H1 (cell line): ENCODE results near the gene GREB1. TPM values are rescaled to one million over a fixed set of nuclear protein-coding genes. Genes with fewer than 3 reads are reported as not detected.

Experiments used
- CTCF ChIA-PET: fragments of 300-600 bp; sonication (Branson Sonifier 250); formaldehyde crosslinking; loops from one replicate; lab custom pipeline; 2021; ENCODE audit not compliant: partially characterized antibody; lab: Charles Lee
- POLR2A ChIA-PET: fragments of 300-600 bp; sonication (Branson Sonifier 250); formaldehyde crosslinking; loops from one replicate; lab custom pipeline; 2021; ENCODE audit warnings: inconsistent platforms; ENCODE audit not compliant: partially characterized antibody; lab: Charles Lee
- DNase-seq, 2 experiments: peaks; one replicate each; pipeline versions ENCODE4 v3.0.0 to v3.0.0-alpha.2; 2010 to 2022; ENCODE audit warnings: low spot score in 2 of 2, low read depth in 1 of 2, mixed read lengths in 1 of 2
- FAIRE-seq: peaks from 2 replicates; lab custom pipeline; 2011; peaks lifted over from hg19 to GRCh38; lab: Jason Lieb, UNC
- H2AFZ ChIP-seq: 2 replicates; pipeline ENCODE4 v1.8.1; 2012; ENCODE audit warnings: low read length, inconsistent platforms
- H2AK5ac ChIP-seq: 2 replicates; pipeline ENCODE4 v1.6.1; 2013; ENCODE audit warnings: low read depth, low read length
- H2BK120ac ChIP-seq: replicated peaks from 2 replicates; pipeline ENCODE3; 2013; ENCODE audit warnings: low read depth, low read length, inconsistent platforms
- H2BK12ac ChIP-seq: 2 replicates; pipeline ENCODE4 v1.6.1; 2013; ENCODE audit warnings: low read depth, low read length
- H2BK15ac ChIP-seq: 2 replicates; pipeline ENCODE4 v1.6.1; 2013; ENCODE audit warnings: low read length
- H2BK20ac ChIP-seq: 2 replicates; pipeline ENCODE4 v1.6.1; 2013; ENCODE audit warnings: low read length
- H2BK5ac ChIP-seq: 2 replicates; pipeline ENCODE4 v1.6.1; 2013; ENCODE audit warnings: low read depth, low read length
- H3K14ac ChIP-seq: 2 replicates; pipeline ENCODE4 v1.6.1; 2013; ENCODE audit warnings: inconsistent platforms; ENCODE audit not compliant: insufficient read length
- H3K18ac ChIP-seq: 2 replicates; pipeline ENCODE4 v1.6.1; 2013; ENCODE audit warnings: low read length; ENCODE audit errors: extremely low read depth
- H3K23ac ChIP-seq: 2 replicates; pipeline ENCODE4 v1.6.1; 2013; ENCODE audit warnings: inconsistent platforms; ENCODE audit not compliant: insufficient read length
- H3K23me2 ChIP-seq: 2 replicates; pipeline ENCODE4 v1.6.1; 2013; ENCODE audit warnings: low read depth, low read length
- H3K27ac ChIP-seq: 2 replicates; pipeline ENCODE4 v1.6.1; 2011; ENCODE audit warnings: low read depth, low read length, inconsistent platforms
- H3K27me3 ChIP-seq, 4 experiments: replicated peaks in 1 of 4; 1 replicate in 1 of 4; 2 replicates in 3 of 4; pipeline versions ENCODE4 v1.6.1 to v1.8.1; 2011 to 2013; ENCODE audit warnings: low read length in 3 of 4, mild to moderate bottlenecking in 3 of 4, inconsistent platforms in 2 of 4, mixed read lengths in 2 of 4, moderate library complexity in 1 of 4; ENCODE audit not compliant: control insufficient read depth in 3 of 4, insufficient read depth in 3 of 4; ENCODE audit errors: extremely low read depth in 1 of 4
- H3K36me3 ChIP-seq, 4 experiments: 2 replicates each; pipeline versions ENCODE4 v1.6.1 to v1.8.1; 2011 to 2013; ENCODE audit warnings: mild to moderate bottlenecking in 4 of 4, low read length in 3 of 4, moderate library complexity in 2 of 4, control low read depth in 1 of 4, inconsistent platforms in 1 of 4; ENCODE audit not compliant: insufficient read depth in 4 of 4, control insufficient read depth in 2 of 4
- H3K4ac ChIP-seq: replicated peaks from 2 replicates; pipeline ENCODE3; 2013; ENCODE audit warnings: low read length, low read depth, mixed read lengths, inconsistent platforms; ENCODE audit not compliant: insufficient read length
- H3K4me1 ChIP-seq, 4 experiments: replicated peaks in 1 of 4; 1 replicate in 1 of 4; 2 replicates in 3 of 4; pipeline versions ENCODE4 v1.6.1 to v1.8.1; 2011 to 2013; ENCODE audit warnings: low read length in 3 of 4, inconsistent platforms in 2 of 4, mixed read lengths in 1 of 4; ENCODE audit not compliant: insufficient read depth in 4 of 4, control insufficient read depth in 3 of 4
- H3K4me2 ChIP-seq, 2 experiments: 2 replicates each; pipeline versions ENCODE4 v1.6.1 to v1.8.1; 2011 to 2013; ENCODE audit warnings: low read depth in 2 of 2, low read length in 2 of 2, control low read depth in 1 of 2, inconsistent platforms in 1 of 2, mild to moderate bottlenecking in 1 of 2; ENCODE audit not compliant: insufficient read depth in 1 of 2
- H3K4me3 ChIP-seq, 4 experiments: fragments of 200-600, 300-600 bp in 1 of 4; sonication (generic), shearing (Covaris generic), sonication (Bioruptor Twin) in 1 of 4; 2 replicates each; pipeline versions ENCODE4 v1.5.1 to v1.8.1; 2011 to 2016; ENCODE audit warnings: low read length in 4 of 4, low read depth in 3 of 4, control low read depth in 2 of 4, inconsistent platforms in 2 of 4, mild to moderate bottlenecking in 2 of 4, mixed read lengths in 1 of 4, moderate library complexity in 1 of 4; ENCODE audit not compliant: insufficient read depth in 2 of 4; ENCODE audit errors: extremely low read depth in 1 of 4
- H3K56ac ChIP-seq: replicated peaks from 2 replicates; pipeline ENCODE3; 2013; ENCODE audit warnings: low read depth, mild to moderate bottlenecking, mixed read lengths, low read length, inconsistent platforms; ENCODE audit not compliant: insufficient read length
- H3K79me1 ChIP-seq: 2 replicates; pipeline ENCODE4 v1.6.1; 2013; ENCODE audit warnings: low read depth, low read length, control low read depth
- H3K79me2 ChIP-seq, 2 experiments: 2 replicates each; pipeline versions ENCODE4 v1.6.1 to v1.8.1; 2012 to 2013; ENCODE audit warnings: low read length in 2 of 2, mild to moderate bottlenecking in 2 of 2, inconsistent platforms in 1 of 2; ENCODE audit not compliant: insufficient read depth in 2 of 2, control insufficient read depth in 1 of 2
- H3K9ac ChIP-seq, 4 experiments: replicated peaks in 1 of 4; 1 replicate in 1 of 4; 2 replicates in 3 of 4; pipeline versions ENCODE4 v1.6.1 to v1.8.1; 2011 to 2013; ENCODE audit warnings: low read depth in 3 of 4, low read length in 3 of 4, control low read depth in 2 of 4, mild to moderate bottlenecking in 2 of 4, moderate library complexity in 2 of 4, inconsistent platforms in 1 of 4; ENCODE audit errors: extremely low read depth in 1 of 4
- H3K9me3 ChIP-seq, 2 experiments: 2 replicates each; pipeline versions ENCODE4 v1.6.1 to v1.8.1; 2012 to 2013; ENCODE audit warnings: mild to moderate bottlenecking in 2 of 2, moderate library complexity in 2 of 2, control low read depth in 1 of 2, inconsistent platforms in 1 of 2, low read depth in 1 of 2, low read length in 1 of 2, mixed read lengths in 1 of 2; ENCODE audit not compliant: insufficient read depth in 2 of 2
- H4K20me1 ChIP-seq, 2 experiments: replicated peaks in 1 of 2; 2 replicates each; pipeline versions ENCODE3 to v1.8.1; 2011 to 2013; ENCODE audit warnings: inconsistent platforms in 2 of 2, low read length in 2 of 2, mild to moderate bottlenecking in 1 of 2; ENCODE audit not compliant: insufficient read depth in 2 of 2, control insufficient read depth in 1 of 2
- H4K5ac ChIP-seq: 2 replicates; pipeline ENCODE4 v1.6.1; 2013; ENCODE audit warnings: low read length, low read depth, mixed read lengths, inconsistent platforms; ENCODE audit not compliant: insufficient read length
- H4K8ac ChIP-seq: 2 replicates; pipeline ENCODE4 v1.8.0; 2013; ENCODE audit warnings: mild to moderate bottlenecking, moderate library complexity, low read length, inconsistent platforms; ENCODE audit not compliant: insufficient read depth; ENCODE audit errors: extremely low read depth
- H4K91ac ChIP-seq: replicated peaks from 2 replicates; pipeline ENCODE3; 2013; ENCODE audit warnings: low read length, mixed read lengths, inconsistent platforms; ENCODE audit not compliant: insufficient read length
- CHD1 ChIP-seq: IDR thresholded peaks from 2 replicates; pipeline ENCODE4 v1.6.1; 2012; ENCODE audit warnings: low read depth, low read length, improper control_type of control experiment
- FOSL1 ChIP-seq: IDR thresholded peaks from 2 replicates; pipeline ENCODE4 v1.6.1; 2011; ENCODE audit warnings: mild to moderate bottlenecking, low read depth, low read length, moderate library complexity; ENCODE audit not compliant: insufficient read depth
- HDAC2 ChIP-seq, 2 experiments: fragments of 300-600 bp in 1 of 2; sonication (generic) in 1 of 2; IDR thresholded peaks; 2 replicates each; pipeline ENCODE4 v1.6.1; 2011 to 2012; ENCODE audit warnings: low read depth in 2 of 2, low read length in 2 of 2, mild to moderate bottlenecking in 2 of 2, moderate library complexity in 2 of 2, borderline replicate concordance in 1 of 2, inconsistent platforms in 1 of 2
- JUN ChIP-seq: IDR thresholded peaks from 2 replicates; pipeline ENCODE4 v1.6.1; 2011; ENCODE audit warnings: low read depth, mild to moderate bottlenecking, improper control_type of control experiment, low read length
- NANOG ChIP-seq: IDR thresholded peaks from 2 replicates; pipeline ENCODE4 v1.6.1; 2011; ENCODE audit warnings: low read length, low read depth, mild to moderate bottlenecking, inconsistent platforms; ENCODE audit not compliant: insufficient read depth, poor library complexity, severe bottlenecking
- PHF8 ChIP-seq: fragments of 200-600 bp; sonication (generic); conservative IDR thresholded peaks from 2 replicates; pipeline ENCODE4 v1.7.1; 2012; ENCODE audit warnings: low read depth, mild to moderate bottlenecking, inconsistent platforms, low read length, moderate library complexity
- POLR2AphosphoS5 ChIP-seq: IDR thresholded peaks from 2 replicates; pipeline ENCODE4 v1.6.1; 2011; ENCODE audit warnings: low read depth, low read length
- SIN3A ChIP-seq, 2 experiments: IDR thresholded peaks in 1 of 2; conservative IDR thresholded peaks in 1 of 2; 2 replicates each; pipeline ENCODE4 v1.6.1; 2011 to 2012; ENCODE audit warnings: low read length in 2 of 2, improper control_type of control experiment in 1 of 2, low read depth in 1 of 2, mild to moderate bottlenecking in 1 of 2
- SP2 ChIP-seq: IDR thresholded peaks from 2 replicates; pipeline ENCODE4 v1.6.1; 2012; ENCODE audit warnings: mild to moderate bottlenecking, low read length, inconsistent platforms
- TAF1 ChIP-seq: IDR thresholded peaks from 2 replicates; pipeline ENCODE4 v1.6.1; 2011; ENCODE audit warnings: mild to moderate bottlenecking, low read depth, low read length
- TEAD4 ChIP-seq: IDR thresholded peaks from 2 replicates; pipeline ENCODE4 v1.6.1; 2012; ENCODE audit warnings: low read depth, low read length, inconsistent platforms, mixed read lengths
- WGBS, 2 experiments: shearing (Covaris generic) in 1 of 2; methylation state at CpG; one replicate each; pipeline versions ENCODE4 v1.1.6 to v1.1.7; 2013 to 2015; ENCODE audit warnings: low lambda C conversion rate in 2 of 2, mixed read lengths in 2 of 2, inconsistent platforms in 1 of 2, low coverage in 1 of 2, missing lambda C conversion rate in 1 of 2; ENCODE audit not compliant: insufficient replicate concordance in 2 of 2, insufficient coverage in 1 of 2, insufficient read length in 1 of 2; ENCODE audit errors: extremely low coverage in 1 of 2, missing lambda C conversion rate in 1 of 2; 5-methylcytosine and 5-hydroxymethylcytosine counted together
- polyA plus RNA-seq, 7 experiments: library from polyadenylated mRNA; depleted of rRNA in 3 of 7; stranded (reverse) in 5 of 7; unstranded in 2 of 7; fragments of >200 nt in 5 of 7; fragments of 200-250 nt in 2 of 7; gene quantifications; 1 replicate in 5 of 7; 2 replicates in 1 of 7; 4 replicates in 1 of 7; pipeline versions ENCODE4 v1.2.1 to v1.2.3, GENCODE V29; 2011 to 2013; ENCODE audit warnings: missing spikeins in 2 of 7, mixed read lengths in 2 of 7
- total RNA-seq: library from RNA; stranded (reverse); fragmentation: NEBNext Ultra II Directional; extraction: Animal tissue kit (Norgen Biotek cat#: 25700); gene quantifications from 2 replicates; pipeline ENCODE4 v1.2.1, GENCODE V29; 2021
- TF ChIP-seq, protein P1 (sequence below): IDR thresholded peaks from 2 replicates; pipeline ENCODE4 v1.6.1; 2012; ENCODE audit warnings: low read length, inconsistent platforms

The GREB1 gene
- total and polyA plus RNA-seq, 2 of the 8 experiments (the other 6 are each of a cell fraction or from before 2014, with no cell fraction given), result 7.9 to 43.4 TPM

DNA sequence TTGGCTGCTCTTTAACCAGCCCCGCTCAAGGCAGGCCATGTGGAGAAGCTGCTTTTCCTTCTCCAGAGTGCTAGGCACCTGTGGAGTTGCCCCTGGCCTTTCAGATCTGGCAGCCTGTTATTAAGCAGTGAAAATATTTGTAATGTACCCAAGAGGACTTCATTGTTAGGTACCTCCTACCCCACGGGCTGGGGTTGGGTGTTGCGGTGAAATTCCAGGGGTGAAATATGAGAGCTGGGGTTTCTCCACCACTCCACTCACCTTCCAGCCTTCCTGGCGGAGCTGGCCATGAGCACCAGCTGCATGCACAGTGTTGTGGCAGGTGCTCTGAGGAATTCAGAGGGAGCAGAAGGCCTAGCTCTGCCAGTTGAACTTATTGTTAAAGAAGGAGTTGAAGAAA, 97.0 kb downstream of the GREB1 start:
- Histone ChIP-seq H4K91ac (no peak overlapping the region), H2AFZ (no peak overlapping the region), H2BK120ac (no peak overlapping the region), H3K14ac (no peak overlapping the region), H3K4ac (no peak overlapping the region), H3K9me3 (peaks cover 0 to 8% of the 10 kb centered on the region in 2 experiments; a peak in 3 of 4 replicates), H3K18ac (no peak overlapping the region), H3K27me3 (no peaks in the 10 kb centered on the region), H2BK20ac (no peak overlapping the region), H4K20me1 (peaks cover 0 to 4% of the 10 kb centered on the region in 2 experiments), H4K5ac (no peak overlapping the region), H3K23ac (no peak overlapping the region), H3K4me1 (no peaks in the 10 kb centered on the region), H3K56ac (no peak overlapping the region), H3K4me3 (no peak overlapping the region), H3K36me3 (peaks cover 7 to 37% (median 26%) of the 10 kb centered on the region in 4 experiments), H3K9ac (no peak overlapping the region), H2AK5ac (no peak overlapping the region), H2BK5ac (no peak overlapping the region), H4K8ac (no peak overlapping the region), H3K79me1 (no peaks in the 10 kb centered on the region), H3K27ac (no peak overlapping the region), H2BK12ac (no peak overlapping the region), H3K79me2 (no peaks in the 10 kb centered on the region), H2BK15ac (no peak overlapping the region), H3K4me2 (no peak overlapping the region), H3K23me2 (no peaks in the 10 kb centered on the region)
- WGBS, 2 experiments, result 89% methylated on average over 4 of the region's 4 CpGs; no CpG with 5 or more reads in 1 of the 2 experiments
- DNase-seq (no peak), FAIRE-seq (no peak)
- ChIA-PET CTCF (interaction anchor here (0.7 to 3.5 kb wide), 10 partner anchors 10 to 113 kb away, joined by 3 to 18 read pairs (median 4); partner anchors contain the start of gene GREB1), POLR2A (no interaction called here)
- TF ChIP-seq, protein P1, sequence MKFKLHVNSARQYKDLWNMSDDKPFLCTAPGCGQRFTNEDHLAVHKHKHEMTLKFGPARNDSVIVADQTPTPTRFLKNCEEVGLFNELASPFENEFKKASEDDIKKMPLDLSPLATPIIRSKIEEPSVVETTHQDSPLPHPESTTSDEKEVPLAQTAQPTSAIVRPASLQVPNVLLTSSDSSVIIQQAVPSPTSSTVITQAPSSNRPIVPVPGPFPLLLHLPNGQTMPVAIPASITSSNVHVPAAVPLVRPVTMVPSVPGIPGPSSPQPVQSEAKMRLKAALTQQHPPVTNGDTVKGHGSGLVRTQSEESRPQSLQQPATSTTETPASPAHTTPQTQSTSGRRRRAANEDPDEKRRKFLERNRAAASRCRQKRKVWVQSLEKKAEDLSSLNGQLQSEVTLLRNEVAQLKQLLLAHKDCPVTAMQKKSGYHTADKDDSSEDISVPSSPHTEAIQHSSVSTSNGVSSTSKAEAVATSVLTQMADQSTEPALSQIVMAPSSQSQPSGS, result no peak
- TF ChIP-seq JUN (no peak), TAF1 (no peak), CHD1 (no peak), FOSL1 (no peak), NANOG (no peak), POLR2AphosphoS5 (no peak), HDAC2 (IDR thresholded peaks at IDR 0.05; ENCODE audit: borderline replicate concordance in 1 of 2, low read depth in 2 of 2, low read length in 2 of 2) (no peak), PHF8 (no peak), SIN3A (conservative IDR thresholded peaks at IDR 0.05 in 1 of 2, IDR thresholded peaks at IDR 0.05 in 1 of 2; ENCODE audit: low read depth in 1 of 2, low read length in 2 of 2) (no peak), SP2 (no peak), TEAD4 (no peak)
